Measurements from ENCODE around the gene RASGRP4. TPM values are rescaled to one million over a fixed set of nuclear protein-coding genes. Genes with fewer than 3 reads are reported as not detected.

RASGRP4 gene
- total and polyA plus RNA-seq, 7 experiments from 2014 or later = 0.14 to 32.7 (median 0.77) TPM; not detected in 1

DNA sequence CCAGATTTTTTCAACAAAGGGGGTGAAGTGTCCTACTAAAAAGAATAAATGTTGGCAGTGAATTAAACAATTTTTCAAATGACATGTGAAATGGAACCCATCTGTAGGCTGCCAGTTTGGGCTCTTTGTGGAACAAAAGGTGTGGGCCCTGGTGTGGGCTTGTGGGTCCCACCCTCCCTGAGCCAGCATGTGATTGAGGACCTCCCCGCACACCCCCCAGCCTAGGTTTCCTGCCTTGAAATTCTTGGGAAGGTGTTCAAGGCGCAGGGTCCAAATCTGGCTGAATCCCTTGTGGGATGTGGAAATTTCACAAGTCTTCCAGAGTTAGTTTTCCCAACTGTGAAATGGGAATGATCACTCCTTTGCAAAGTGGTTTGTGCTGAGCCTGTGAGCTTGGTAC lies 42.3 kb downstream of the RASGRP4 start:
- intact Hi-C loops (cut with micrococcal nuclease) = no loop called here

DNA sequence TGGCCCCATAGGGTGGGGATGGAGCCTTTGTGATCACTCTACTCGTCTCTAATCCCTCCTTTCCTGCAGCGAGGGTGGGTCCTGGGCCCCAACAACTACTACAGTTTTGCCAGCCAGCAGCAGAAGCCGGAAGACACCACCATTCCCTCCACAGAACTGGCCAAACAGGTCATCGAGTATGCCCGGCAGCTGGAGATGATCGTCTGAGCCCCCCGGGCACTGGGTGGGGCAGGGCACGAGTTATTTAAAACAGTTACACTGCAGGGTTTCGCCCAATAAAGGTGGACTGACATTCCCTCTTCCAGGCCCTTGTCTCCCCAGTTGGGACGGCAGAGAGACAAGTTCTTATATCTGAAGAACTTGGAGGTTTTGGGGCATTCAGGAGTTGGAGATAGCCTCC lies 42.8 kb downstream of the RASGRP4 start:
- CTCF ChIA-PET = interaction anchor here (1.7 kb wide), 1 partner anchor 20 kb away, joined by 5 read pairs; the partner anchor contains the start of gene FAM98C
- POLR2A ChIA-PET = interaction anchor here (1.1 to 1.3 kb wide), 2 partner anchors 9 to 12 kb away, joined by 3 to 6 read pairs; partner anchors contain the start of gene PSMD8

More for the DNA sequence above, 42.3 kb downstream of the RASGRP4 start:
- Mint-ChIP-seq H3K9me3 (peaks cover 0 to 4% (median 0%) of the 10 kb centered on the region in 11 donors), H3K4me3 (no peak overlapping the region), H3K36me3 (peaks cover 0 to 60% (median 39%) of the 10 kb centered on the region in 5 donors), H3K27ac (no peak overlapping the region), H3K4me1 (peaks cover 5 to 26% (median 14%) of the 10 kb centered on the region in 7 donors), H3K27me3 (peaks cover 6 to 26% (median 10%) of the 10 kb centered on the region in 5 donors)
- POLR2A ChIA-PET = interaction anchor here (1.0 kb wide), 1 partner anchor 9 kb away, joined by 5 read pairs; the partner anchor contains the start of gene PSMD8
- Histone ChIP-seq H3K36me3 (ENCODE audit: control insufficient read depth in 2 of 3, insufficient read depth in 3 of 3, low read length in 3 of 3) (peaks cover 18 to 64% (median 27%) of the 10 kb centered on the region in 3 experiments), H3K4me3 (ENCODE audit: low read length) (no peak overlapping the region), H3K4me1 (ENCODE audit: control insufficient read depth in 2 of 2, insufficient read depth in 2 of 2, low read length in 2 of 2) (peaks cover 7 to 27% of the 10 kb centered on the region in 2 donors), H3K9me3 (ENCODE audit: control insufficient read depth in 2 of 3, low read length in 3 of 3) (no peaks in the 10 kb centered on the region), H3K27ac (ENCODE audit: low read depth, low read length) (no peak overlapping the region), H3K27me3 (ENCODE audit: control insufficient read depth in 2 of 2, insufficient read depth in 2 of 2, low read length in 2 of 2) (no peaks in the 10 kb centered on the region)
- DNase-seq (no peak), ATAC-seq (no peak)
- CTCF ChIA-PET = no interaction called here

DNA sequence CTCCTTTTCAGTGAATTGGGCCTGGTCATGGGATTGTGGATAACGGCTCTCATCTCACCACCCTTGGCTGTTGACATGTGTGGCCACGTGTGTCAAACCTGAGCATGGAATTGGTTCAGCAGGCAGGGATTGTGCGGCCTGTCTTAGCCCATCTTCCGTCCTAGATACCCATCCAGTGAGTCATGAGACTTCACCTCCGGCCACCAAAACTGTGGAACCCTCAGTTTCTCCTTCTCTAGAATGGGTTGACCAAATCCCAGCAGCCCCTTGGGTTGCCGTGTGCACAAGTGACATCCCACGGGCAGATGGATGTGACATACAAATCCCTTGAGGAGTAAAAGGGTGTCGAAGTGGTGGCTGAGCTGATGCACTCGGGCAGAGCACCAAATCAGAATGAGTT lies 44.9 kb downstream of the RASGRP4 start:
- peaks cover 7 to 11% of the 10 kb centered on the region in 2 donors for H3K4me1 ChIP-seq (ENCODE audit: control insufficient read depth in 2 of 2, insufficient read depth in 2 of 2, low read length in 2 of 2)

More for the DNA sequence above, 42.8 kb downstream of the RASGRP4 start:
- no peak overlapping the region for H3K4me3 Mint-ChIP-seq
- peaks cover 6 to 24% (median 9%) of the 10 kb centered on the region in 5 donors for H3K27me3 Mint-ChIP-seq
- H3K27ac Mint-ChIP-seq = no peak overlapping the region
- no peak for ATAC-seq
- H3K4me1 Mint-ChIP-seq = peaks cover 5 to 24% (median 12%) of the 10 kb centered on the region in 7 donors
- H3K9me3 Mint-ChIP-seq = peaks cover 0 to 4% (median 0%) of the 10 kb centered on the region in 11 donors
- no peaks in the 10 kb centered on the region for H3K27me3 ChIP-seq (ENCODE audit: control insufficient read depth in 2 of 2, insufficient read depth in 2 of 2, low read length in 2 of 2)
- no peak overlapping the region for H3K27ac ChIP-seq (ENCODE audit: low read depth, low read length)
- peaks cover 18 to 65% (median 27%) of the 10 kb centered on the region in 3 experiments for H3K36me3 ChIP-seq (ENCODE audit: control insufficient read depth in 2 of 3, insufficient read depth in 3 of 3, low read length in 3 of 3)
- intact Hi-C loops (cut with micrococcal nuclease) = no loop called here
- H3K4me1 ChIP-seq (ENCODE audit: control insufficient read depth in 2 of 2, insufficient read depth in 2 of 2, low read length in 2 of 2) = peaks cover 7 to 23% of the 10 kb centered on the region in 2 donors
- DNase-seq = no peak
- H3K4me3 ChIP-seq (ENCODE audit: low read length) = no peak overlapping the region
- H3K9me3 ChIP-seq (ENCODE audit: control insufficient read depth in 2 of 3, low read length in 3 of 3) = no peaks in the 10 kb centered on the region
- peaks cover 0 to 60% (median 39%) of the 10 kb centered on the region in 5 donors for H3K36me3 Mint-ChIP-seq

DNA sequence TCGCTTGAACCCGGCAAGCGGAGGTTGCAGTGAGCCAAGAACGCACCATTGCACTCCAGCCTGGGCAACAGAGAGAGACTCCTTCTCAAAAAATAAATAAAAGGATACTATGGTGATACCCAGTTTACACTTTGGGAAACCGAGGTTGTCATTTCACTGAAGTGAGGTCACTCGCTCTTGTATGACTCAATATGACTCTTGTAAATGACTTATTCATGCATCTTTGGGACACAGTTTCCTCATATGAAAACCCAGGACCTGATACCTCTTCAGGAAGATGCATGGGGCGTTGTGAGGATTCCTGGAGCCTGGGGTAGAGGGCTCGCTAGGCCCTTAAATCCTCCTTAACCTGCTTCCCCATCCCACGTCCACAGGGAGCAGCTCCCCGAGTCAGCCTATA lies 47.2 kb downstream of the RASGRP4 start:
- CTCF ChIA-PET = no interaction called here
- POLR2A ChIA-PET = interaction anchor here (0.5 to 1.2 kb wide), 2 partner anchors 17 to 1580 kb away, joined by 3 read pairs; no protein-coding TSS in a partner anchor
- peaks cover 17 to 19% of the 10 kb centered on the region in 2 donors for H3K4me1 ChIP-seq (ENCODE audit: control insufficient read depth in 2 of 2, insufficient read depth in 2 of 2, low read length in 2 of 2)
- no peaks in the 10 kb centered on the region for H3K27me3 ChIP-seq (ENCODE audit: control insufficient read depth in 2 of 2, insufficient read depth in 2 of 2, low read length in 2 of 2)
- no peaks in the 10 kb centered on the region for H3K9me3 ChIP-seq (ENCODE audit: control insufficient read depth in 2 of 3, low read length in 3 of 3)
- Mint-ChIP-seq H3K27ac (no peak overlapping the region), H3K36me3 (peaks cover 3 to 57% (median 53%) of the 10 kb centered on the region in 5 donors), H3K4me1 (peaks cover 17 to 37% (median 29%) of the 10 kb centered on the region in 7 donors), H3K9me3 (peaks cover 0 to 3% (median 0%) of the 10 kb centered on the region in 11 donors), H3K27me3 (peaks cover 0 to 4% (median 0%) of the 10 kb centered on the region in 5 donors), H3K4me3 (peak overlapping the region in 1 of 10 donors; percentile 16)
- H3K4me3 ChIP-seq (ENCODE audit: low read length) = no peak overlapping the region
- intact Hi-C loops (cut with micrococcal nuclease) = no loop called here
- DNase-seq = peak in 1 of 9 donors; percentile 4
- no peak overlapping the region for H3K27ac ChIP-seq (ENCODE audit: low read depth, low read length)
- ATAC-seq = no peak
- peaks cover 18 to 70% (median 33%) of the 10 kb centered on the region in 3 experiments for H3K36me3 ChIP-seq (ENCODE audit: control insufficient read depth in 2 of 3, insufficient read depth in 3 of 3, low read length in 3 of 3)

More for the DNA sequence above, 44.9 kb downstream of the RASGRP4 start:
- Mint-ChIP-seq H3K9me3 (peaks cover 0 to 3% (median 0%) of the 10 kb centered on the region in 11 donors), H3K4me3 (no peak overlapping the region), H3K27me3 (peaks cover 0 to 14% (median 6%) of the 10 kb centered on the region in 5 donors), H3K36me3 (peaks cover 0 to 69% (median 44%) of the 10 kb centered on the region in 5 donors), H3K4me1 (peaks cover under 1 to 22% (median 10%) of the 10 kb centered on the region in 7 donors), H3K27ac (no peak overlapping the region)
- H3K27ac ChIP-seq (ENCODE audit: low read depth, low read length) = no peak overlapping the region
- no peak for ATAC-seq
- POLR2A ChIA-PET = no interaction called here
- peaks cover 18 to 78% (median 33%) of the 10 kb centered on the region in 3 experiments for H3K36me3 ChIP-seq (ENCODE audit: control insufficient read depth in 2 of 3, insufficient read depth in 3 of 3, low read length in 3 of 3)
- intact Hi-C loops (cut with micrococcal nuclease) = no loop called here
- no peaks in the 10 kb centered on the region for H3K9me3 ChIP-seq (ENCODE audit: control insufficient read depth in 2 of 3, low read length in 3 of 3)
- CTCF ChIA-PET = no interaction called here
- no peak for DNase-seq
- no peak overlapping the region for H3K4me3 ChIP-seq (ENCODE audit: low read length)
- no peaks in the 10 kb centered on the region for H3K27me3 ChIP-seq (ENCODE audit: control insufficient read depth in 2 of 2, insufficient read depth in 2 of 2, low read length in 2 of 2)

DNA sequence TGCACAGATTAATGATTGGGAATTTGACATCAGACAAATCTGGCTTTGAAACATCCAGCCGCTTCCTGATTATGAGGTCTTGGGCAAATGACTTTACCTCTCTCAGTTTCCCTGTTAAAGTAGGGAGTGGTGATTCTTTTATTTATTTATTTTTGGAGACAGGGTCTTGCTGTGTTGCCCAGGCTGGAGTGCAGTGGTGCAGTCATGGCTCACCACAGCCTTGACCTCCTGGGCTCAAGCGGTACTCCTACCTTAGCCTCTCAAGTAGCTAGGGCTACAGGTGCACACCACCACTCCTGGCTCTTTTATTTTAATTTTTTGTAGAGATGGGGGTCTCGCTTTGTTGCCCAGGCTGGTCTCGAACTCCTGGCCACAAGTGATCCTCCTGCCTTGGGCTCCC lies 49.0 kb downstream of the RASGRP4 start:
- H3K4me1 Mint-ChIP-seq = peaks cover 17 to 35% (median 29%) of the 10 kb centered on the region in 7 donors
- Histone ChIP-seq H3K36me3 (ENCODE audit: control insufficient read depth in 2 of 3, insufficient read depth in 3 of 3, low read length in 3 of 3) (peaks cover 17 to 53% (median 29%) of the 10 kb centered on the region in 3 experiments), H3K9me3 (ENCODE audit: control insufficient read depth in 2 of 3, low read length in 3 of 3) (no peaks in the 10 kb centered on the region), H3K4me3 (ENCODE audit: low read length) (no peak overlapping the region), H3K27me3 (ENCODE audit: control insufficient read depth in 2 of 2, insufficient read depth in 2 of 2, low read length in 2 of 2) (no peaks in the 10 kb centered on the region), H3K27ac (ENCODE audit: low read depth, low read length) (no peak overlapping the region), H3K4me1 (ENCODE audit: control insufficient read depth in 2 of 2, insufficient read depth in 2 of 2, low read length in 2 of 2) (peaks cover 17 to 19% of the 10 kb centered on the region in 2 donors)
- no peak for DNase-seq
- ATAC-seq = no peak
- H3K27ac Mint-ChIP-seq = no peak overlapping the region
- intact Hi-C loops (cut with micrococcal nuclease) = no loop called here
- peak overlapping the region in 6 of 10 donors; percentile 87 to 100 (median 98) for H3K4me3 Mint-ChIP-seq
- H3K9me3 Mint-ChIP-seq = peaks cover 0 to 2% (median 0%) of the 10 kb centered on the region in 11 donors
- peaks cover 3 to 43% (median 38%) of the 10 kb centered on the region in 5 donors for H3K36me3 Mint-ChIP-seq
- H3K27me3 Mint-ChIP-seq = peaks cover 0 to 4% (median 0%) of the 10 kb centered on the region in 5 donors
- CTCF ChIA-PET = no interaction called here
- POLR2A ChIA-PET = interaction anchor here (0.7 to 1.6 kb wide), 3 partner anchors 10 to 518 kb away, joined by 3 to 12 read pairs (median 11); partner anchors contain the start of gene GGN

DNA sequence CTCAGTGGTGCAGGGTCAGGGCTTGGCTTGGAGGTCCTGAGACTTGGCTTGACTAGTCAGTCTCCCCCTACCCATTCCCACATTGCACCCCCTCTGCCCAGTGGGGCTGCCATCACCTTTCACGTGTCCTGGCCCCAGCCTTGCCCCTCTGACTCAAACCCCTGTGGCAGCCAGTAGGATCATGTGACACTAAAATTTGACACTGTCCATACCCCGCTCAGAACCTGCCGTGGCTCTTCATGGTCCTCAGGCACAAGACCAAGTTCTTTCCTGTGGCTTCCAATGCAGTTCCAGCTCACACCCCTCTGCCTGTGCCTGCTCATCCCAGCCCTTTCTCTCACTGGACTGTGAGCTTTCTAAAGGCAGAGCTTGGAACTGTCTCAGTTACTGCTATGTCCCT lies 49.4 kb downstream of the RASGRP4 start:
- CTCF ChIA-PET = interaction anchor here (0.6 to 1.4 kb wide), 2 partner anchors 26 to 258 kb away, joined by 4 to 5 read pairs; partner anchors contain the start of gene FAM98C

More for the DNA sequence above, 49.4 kb downstream of the RASGRP4 start:
- H3K27me3 ChIP-seq (ENCODE audit: control insufficient read depth in 2 of 2, insufficient read depth in 2 of 2, low read length in 2 of 2) = peaks cover 0 to 3% of the 10 kb centered on the region in 2 donors
- H3K27ac ChIP-seq (ENCODE audit: low read depth, low read length) = no peak overlapping the region
- intact Hi-C loops (cut with micrococcal nuclease) = no loop called here
- peaks cover 3 to 38% (median 33%) of the 10 kb centered on the region in 5 donors for H3K36me3 Mint-ChIP-seq
- H3K27ac Mint-ChIP-seq = peak overlapping the region in 6 of 9 donors; percentile 21 to 74 (median 41)
- peaks cover 0 to 4% (median 0%) of the 10 kb centered on the region in 5 donors for H3K27me3 Mint-ChIP-seq
- DNase-seq (no peak), ATAC-seq (no peak)
- H3K4me3 ChIP-seq (ENCODE audit: low read length) = no peak overlapping the region
- peaks cover 17 to 19% of the 10 kb centered on the region in 2 donors for H3K4me1 ChIP-seq (ENCODE audit: control insufficient read depth in 2 of 2, insufficient read depth in 2 of 2, low read length in 2 of 2)
- POLR2A ChIA-PET = interaction anchor here (0.7 to 3.6 kb wide), 7 partner anchors 9 to 518 kb away, joined by 3 to 40 read pairs (median 5); partner anchors contain the start of genes FAM98C and GGN
- peaks cover 0 to 2% (median 0%) of the 10 kb centered on the region in 11 donors for H3K9me3 Mint-ChIP-seq
- peak overlapping the region; percentile 17 to 100 (median 97) for H3K4me3 Mint-ChIP-seq
- H3K36me3 ChIP-seq (ENCODE audit: control insufficient read depth in 2 of 3, insufficient read depth in 3 of 3, low read length in 3 of 3) = peaks cover 13 to 49% (median 26%) of the 10 kb centered on the region in 3 experiments
- H3K9me3 ChIP-seq (ENCODE audit: control insufficient read depth in 2 of 3, low read length in 3 of 3) = no peaks in the 10 kb centered on the region
- peaks cover 17 to 35% (median 29%) of the 10 kb centered on the region in 7 donors for H3K4me1 Mint-ChIP-seq
